Activated gamma-delta T cell treated with anti-CD3 and anti-CD28 coated beads, Interleukin-2, amount 50 U/mL, for 16 hours (primary cell): ENCODE measurements around the gene NBAS.

Experiments
- DNase-seq: peaks from one replicate; pipeline ENCODE4 v3.0.0-alpha.2; 2020; ENCODE audit warnings: low read depth

NBAS gene

GRCh38 chr2:15163326-15163725 lies 397.8 kb downstream of the NBAS start:
- no peak for DNase-seq

GRCh38 chr2:15162620-15163019 lies 398.5 kb downstream of the NBAS start:
- no peak for DNase-seq

DNA sequence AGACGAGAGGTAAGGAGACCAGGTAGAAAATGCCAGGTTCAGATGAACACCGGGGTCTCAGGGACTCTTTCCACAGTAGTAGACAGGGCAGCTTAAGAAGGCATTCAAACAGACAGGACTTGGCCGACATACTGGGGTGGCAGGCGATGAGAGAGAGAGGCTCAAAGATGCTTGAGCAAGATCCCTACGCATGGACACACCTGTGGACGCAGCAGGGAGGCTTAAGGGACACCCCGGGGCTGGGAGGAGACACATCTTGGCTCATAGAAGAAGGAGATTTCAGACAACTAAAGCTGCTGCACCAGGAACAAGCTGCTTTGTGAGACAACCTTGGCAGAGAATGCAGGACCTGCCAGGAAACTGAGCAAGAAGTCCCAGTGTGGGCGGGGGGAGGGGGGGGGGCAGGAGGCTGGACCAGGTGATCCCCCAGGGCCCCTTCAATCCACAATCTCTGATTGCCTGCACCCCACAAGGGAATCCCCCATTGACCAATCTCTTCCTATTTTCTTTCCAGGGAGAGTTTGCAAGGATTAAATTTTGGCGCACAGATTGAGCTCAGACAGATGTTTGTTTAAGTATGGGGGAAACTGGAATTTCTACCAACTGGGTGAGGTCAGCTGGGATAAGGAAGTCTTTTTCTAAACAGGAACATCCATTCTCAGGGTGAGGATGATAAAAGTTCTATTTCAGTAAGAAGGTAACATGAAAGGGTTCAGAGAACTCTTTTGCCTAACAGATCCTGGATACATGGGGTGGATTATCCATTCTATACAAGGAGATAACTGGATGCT lies 400.7 kb downstream of the NBAS start:
- no peak for DNase-seq

GRCh38 chr2:15159751-15160177 lies 401.4 kb downstream of the NBAS start:
- no peak for DNase-seq

GRCh38 chr2:15159206-15159605 lies 401.9 kb downstream of the NBAS start:
- DNase-seq: no peak

DNA sequence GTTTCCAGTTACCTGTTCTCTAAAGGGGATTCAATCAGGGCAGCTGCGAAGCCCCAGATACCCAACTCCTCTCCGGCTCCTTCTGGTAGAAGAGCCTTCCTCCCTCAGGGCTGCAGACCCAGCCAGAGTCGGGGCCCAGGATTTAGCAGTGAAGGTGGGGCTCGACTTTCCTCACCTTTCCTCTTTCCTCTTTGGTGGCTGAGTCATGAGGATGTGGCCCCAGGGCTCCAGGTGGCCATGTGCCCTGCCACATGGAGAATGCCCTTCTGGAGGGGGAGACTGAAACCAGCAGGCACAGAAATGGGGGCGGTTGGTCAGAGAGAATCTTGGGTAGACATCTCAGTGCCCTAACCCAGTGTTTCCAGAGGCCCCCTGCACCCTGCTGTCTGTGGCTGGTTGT lies 402.6 kb downstream of the NBAS start:
- no peak for DNase-seq

- DNase-seq: no peak
These were observed 403.0 kb downstream of the NBAS start for GRCh38 chr2:15158100-15158499.

DNA sequence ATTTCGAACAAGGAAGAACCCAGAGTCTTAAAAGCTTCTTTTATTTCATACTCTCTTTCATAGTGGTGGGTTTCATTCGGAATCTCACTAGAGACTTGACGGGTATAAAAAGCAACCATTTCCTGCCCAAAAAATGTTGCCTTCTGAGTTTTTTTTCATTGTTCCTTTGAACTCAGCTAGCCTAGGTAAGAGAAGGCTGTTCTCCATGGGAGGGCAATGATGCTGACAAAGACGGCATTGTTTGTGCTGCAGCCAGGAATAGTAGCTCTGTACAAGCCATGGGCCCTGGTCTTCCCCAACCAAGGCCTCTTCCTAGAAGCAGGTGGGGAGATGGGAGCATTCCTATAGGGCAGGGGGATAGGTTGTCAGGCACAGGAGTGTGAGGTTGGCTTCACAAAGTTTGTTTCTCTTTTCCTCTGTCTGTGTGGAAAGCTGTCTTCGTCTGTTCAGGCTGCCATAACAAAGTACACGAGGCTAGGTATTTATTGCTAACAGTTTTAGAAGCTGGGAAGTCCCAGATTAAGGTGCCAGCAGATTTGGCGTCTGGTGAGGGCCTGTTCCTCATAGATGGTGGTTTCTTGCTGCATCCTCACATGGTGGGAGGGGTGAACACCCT lies 405.1 kb downstream of the NBAS start:
- DNase-seq: no peak

DNA sequence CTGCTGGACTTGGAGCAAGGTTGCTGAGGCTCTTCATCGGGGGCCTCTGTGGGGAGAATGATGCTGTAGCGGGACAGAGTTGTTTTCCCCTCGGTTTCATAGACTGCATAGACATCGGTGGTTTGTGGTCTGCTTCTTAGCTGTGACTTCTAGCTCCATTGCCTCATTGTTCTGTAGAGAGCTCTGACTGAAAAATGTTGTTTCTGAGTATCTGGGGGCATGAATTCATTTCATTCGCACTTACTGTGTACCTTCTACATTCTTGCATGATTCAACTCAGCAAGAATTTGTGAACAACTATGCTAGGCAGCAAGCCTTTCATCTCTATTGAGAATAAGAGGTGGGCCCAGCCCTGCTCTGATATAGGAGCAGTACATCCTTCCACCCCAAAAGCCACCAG lies 406.8 kb downstream of the NBAS start:
- no peak for DNase-seq

DNA sequence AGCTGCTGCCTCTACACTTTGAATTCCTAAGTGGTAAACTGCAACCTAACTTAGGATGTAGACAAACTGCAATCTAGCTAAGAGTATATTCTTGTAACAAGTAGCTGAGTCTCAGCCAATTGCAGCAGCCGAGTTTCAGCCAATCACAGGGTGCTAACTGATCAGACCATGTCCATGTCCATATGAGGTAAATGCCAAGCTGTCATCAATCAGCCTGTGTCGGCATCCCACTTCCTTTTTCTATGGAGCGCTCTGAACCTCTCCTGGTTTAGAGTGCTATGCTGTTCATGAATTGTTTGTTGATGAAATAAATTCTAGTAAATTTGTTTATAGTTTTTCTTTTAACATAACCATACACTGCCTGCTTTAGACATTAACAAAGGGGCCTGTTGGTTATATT lies 408.8 kb downstream of the NBAS start:
- DNase-seq: no peak

DNA sequence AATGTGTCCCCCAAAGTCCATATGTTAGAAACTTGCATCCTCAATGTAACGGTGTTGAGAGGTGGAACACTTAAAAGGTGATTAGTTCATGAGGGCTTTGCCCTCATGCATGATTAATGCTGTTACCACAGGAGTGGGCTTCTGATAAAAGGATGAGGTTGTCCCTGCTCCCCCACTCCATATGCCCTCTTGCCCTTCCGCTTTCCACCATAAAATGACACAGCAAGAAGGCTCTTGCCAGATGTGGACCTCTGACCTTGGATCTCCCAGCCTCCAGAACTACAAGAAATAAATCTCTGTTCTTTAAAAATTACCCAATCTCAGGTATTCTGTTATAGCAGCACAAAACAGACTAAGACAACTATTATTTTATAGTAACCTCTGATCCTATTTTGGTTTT lies 412.1 kb downstream of the NBAS start:
- DNase-seq: no peak

DNA sequence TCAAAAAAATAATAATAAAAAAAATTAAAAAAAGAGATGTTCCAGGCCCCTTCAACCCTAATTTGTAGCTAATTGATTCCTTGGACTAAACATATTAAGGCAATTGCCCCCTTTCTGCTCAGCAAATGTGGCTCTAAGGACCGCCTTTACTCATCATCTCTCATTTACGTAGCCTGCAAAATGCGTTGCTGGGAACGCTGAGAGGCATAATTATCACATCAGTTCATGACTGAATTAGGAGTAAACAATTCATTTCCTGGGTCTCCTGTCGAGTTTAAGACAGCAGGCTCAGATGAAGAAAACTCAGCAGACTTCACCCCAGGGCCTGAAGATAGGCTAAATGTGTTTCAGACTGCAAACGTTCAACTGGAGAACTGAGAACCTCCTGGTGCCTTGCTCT lies 413.5 kb downstream of the NBAS start:
- no peak for DNase-seq

DNA sequence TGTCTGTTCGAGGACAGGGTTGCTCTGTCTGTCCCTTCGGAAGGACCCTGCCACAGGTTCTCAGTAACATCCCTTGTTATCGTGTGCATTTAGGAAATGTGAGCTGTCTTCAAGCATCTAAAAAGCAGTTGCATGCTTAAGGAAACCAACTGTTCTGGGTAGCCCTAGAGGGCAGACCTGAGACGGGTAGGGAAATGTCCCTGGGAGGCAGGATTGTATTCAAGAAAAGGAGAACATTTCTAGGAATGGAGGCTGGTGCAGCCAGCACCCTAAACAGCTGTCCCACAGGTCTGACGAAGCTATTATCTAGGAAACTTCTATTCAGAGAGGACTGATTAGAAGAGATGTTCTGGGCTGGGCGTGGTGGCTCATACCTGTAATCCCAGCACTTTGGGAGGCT lies 414.2 kb downstream of the NBAS start:
- DNase-seq: no peak

DNA sequence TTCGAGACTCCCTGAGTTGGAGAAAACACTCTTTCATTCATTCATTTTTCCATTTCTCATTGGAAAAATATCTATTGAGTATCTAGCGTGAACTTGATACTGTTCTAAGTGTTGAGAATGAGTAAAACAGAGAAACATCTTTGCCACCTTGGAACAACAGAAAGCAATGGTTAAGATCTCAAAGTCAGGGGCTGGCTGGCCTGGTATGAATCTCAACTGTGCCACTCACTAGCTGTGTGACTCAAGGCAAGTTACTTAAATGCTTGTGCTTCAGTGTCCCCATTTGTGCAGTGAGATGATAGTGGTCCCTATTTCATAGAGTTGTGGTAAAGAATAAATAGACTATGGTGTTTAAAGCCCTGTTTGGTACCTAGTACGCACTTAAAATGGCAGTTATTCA lies 415.2 kb downstream of the NBAS start:
- no peak for DNase-seq

DNA sequence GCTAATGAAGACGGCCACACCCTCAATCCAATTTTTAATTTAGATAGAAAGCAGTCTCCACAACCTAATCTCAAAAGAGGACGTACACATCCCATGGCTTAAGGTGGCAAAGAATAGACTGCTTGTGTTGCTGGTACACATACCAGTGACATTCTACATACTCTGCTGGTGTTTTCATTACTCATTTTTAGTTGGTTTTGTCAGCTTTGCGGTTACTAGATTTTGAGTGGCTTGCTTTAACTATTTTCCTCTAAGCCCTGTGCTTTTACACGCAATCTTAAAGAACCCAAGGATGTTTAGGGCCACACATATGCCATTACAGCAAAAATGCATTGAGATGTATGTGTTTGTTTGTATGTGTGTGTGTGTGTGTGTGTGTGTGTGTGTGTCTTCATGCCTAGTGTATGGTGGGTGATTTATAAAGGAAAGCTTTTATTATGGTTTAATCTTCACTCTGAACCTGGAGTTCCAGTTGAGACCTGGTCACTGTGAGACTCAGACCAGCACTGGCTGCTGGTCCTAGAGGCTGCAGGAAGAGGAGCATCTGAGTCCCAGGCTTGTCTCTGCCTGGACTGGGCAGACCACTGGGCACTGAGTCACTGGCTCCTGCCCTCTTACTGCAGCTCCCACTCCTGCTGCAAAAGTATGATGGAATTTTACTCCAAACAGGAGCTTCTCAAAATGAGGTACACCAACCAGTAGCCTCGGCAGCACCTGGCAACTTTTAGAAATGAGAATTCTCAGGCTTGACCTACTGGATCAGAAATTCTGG lies 415.9 kb downstream of the NBAS start:
- no peak for DNase-seq

DNA sequence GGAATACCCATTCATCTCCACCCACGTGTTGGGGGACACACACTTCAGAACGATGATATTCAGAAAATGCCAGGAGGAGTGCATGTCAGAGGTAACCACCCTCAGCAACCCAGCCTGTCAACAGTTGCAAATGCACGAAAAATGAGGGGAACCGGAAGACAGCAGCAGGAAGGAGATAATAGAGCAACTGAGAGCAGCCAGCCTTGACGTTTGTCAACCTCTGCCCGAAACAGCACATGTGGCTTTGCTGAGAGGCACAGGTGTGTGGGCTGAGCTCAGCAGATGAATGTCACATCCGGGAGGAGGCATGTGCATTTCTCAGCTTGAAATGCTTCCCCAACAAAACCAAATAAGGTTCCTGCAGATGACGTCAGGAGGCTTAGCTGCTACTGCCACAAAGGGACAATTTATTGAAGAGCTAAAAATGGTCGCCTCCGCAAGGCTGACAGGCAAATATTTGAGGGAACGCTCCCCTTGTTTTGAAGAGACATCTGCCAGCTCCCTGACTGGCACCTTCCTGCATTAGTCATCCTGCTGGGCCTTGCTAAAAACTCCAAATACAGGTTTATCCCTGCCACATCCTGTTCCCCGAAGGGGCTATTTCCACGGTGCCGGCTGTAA lies 419.0 kb downstream of the NBAS start:
- peak; percentile 40 for DNase-seq

DNA sequence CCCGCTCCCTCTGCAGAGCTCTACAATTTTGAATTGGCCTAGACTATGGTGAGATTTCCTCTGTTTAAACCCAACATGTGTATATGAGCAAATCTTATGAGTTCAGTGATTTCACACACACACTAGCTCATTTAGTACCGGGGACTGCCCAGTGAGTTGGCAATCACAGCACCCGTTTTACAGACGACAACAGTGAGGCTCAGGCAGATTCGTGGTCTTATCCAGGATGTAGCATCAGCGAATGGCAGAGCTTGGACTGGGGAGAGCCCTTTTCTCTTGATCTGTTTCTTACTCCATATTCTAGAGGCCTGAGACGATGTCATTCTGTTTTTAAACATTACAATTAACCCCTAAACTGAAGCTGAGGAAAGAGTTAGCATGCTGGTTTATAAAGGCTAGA lies 419.9 kb downstream of the NBAS start:
- DNase-seq: no peak

DNA sequence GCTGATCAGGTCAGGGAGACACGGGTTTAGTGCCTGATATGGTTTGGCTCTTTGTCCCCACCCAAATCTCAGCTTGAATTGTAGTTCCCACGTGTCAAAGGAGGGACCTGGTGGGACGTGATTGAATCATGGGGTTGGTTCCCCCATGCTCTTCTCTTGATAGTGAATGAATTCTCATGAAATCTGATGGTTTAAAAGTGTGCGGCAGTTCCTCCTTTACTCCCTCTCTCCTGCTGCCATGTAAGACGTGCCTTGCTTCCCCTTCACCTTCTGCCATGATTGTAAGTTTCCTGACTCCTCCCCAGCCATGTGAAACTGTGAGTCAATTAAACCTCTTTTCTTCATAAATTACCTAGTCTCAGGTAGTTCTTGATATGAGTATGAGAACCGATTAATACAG lies 424.5 kb downstream of the NBAS start:
- no peak for DNase-seq

GRCh38 chr2:15134957-15135356 lies 426.2 kb downstream of the NBAS start:
- DNase-seq: no peak

DNA sequence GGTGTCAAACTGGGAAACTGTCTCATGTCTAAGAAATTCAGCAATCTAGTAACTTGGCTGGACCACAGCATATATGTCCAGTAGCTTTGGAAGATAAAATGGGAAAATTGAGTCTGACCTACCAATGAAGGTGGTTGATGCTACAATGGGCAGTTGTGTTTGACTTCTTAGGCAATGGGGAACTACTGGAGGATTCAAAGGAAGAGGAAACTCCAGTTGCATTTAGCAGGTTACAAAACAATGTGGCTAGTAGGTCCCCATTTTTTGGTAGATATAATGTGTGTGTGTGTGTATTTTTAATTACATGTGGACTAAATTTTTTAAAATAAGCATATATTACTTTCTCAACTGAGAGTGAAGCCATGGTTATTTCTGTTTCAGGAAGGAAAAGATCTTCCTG lies 427.7 kb downstream of the NBAS start:
- DNase-seq: no peak

- DNase-seq: no peak
These were observed 432.3 kb downstream of the NBAS start for GRCh38 chr2:15128846-15129245.

GRCh38 chr2:15127876-15128275 lies 433.3 kb downstream of the NBAS start:
- DNase-seq: no peak

GRCh38 chr2:15127301-15127700 lies 433.8 kb downstream of the NBAS start:
- DNase-seq: no peak
